A549 (cell line): Measurements from ENCODE around the gene PDE4D. TPM values are rescaled to one million over a fixed set of nuclear protein-coding genes. Genes with fewer than 3 reads are reported as not detected.

ENCODE experiments used
- ATAC-seq, 2 experiments: fragments of 200-7000 bp in 1 of 2; fragments of >200 bp in 1 of 2; cut with Nextera tagmentation in 1 of 2; cut with Tn5 transposase in 1 of 2; 3 replicates each; pipeline versions ENCODE4 v1.8.0 to v1.9.1; 2018 to 2020; ENCODE audit warnings: mild to moderate bottlenecking in 1 of 2, moderate library complexity in 1 of 2
- CTCF ChIA-PET: fragments of 300-600 bp; sonication (Branson Sonifier 250); formaldehyde crosslinking; extraction: SDS; loops from one replicate; lab custom pipeline; 2021; ENCODE audit warnings: antibody characterized with exemption, inconsistent platforms; lab: Yijun Ruan, JAX
- POLR2A ChIA-PET: fragments of 350-600 bp; formaldehyde crosslinking; extraction: SDS; loops from one replicate; lab custom pipeline; 2021; ENCODE audit warnings: antibody characterized with exemption, inconsistent platforms; lab: Yijun Ruan, JAX
- DNase-seq, 2 experiments: peaks; one replicate each; pipeline versions ENCODE4 v3.0.0 to v3.0.0-alpha.2; 2011 to 2016; ENCODE audit warnings: low read depth in 1 of 2, low spot score in 1 of 2
- FAIRE-seq: peaks from 2 replicates; lab custom pipeline; 2011; peaks lifted over from hg19 to GRCh38; lab: Jason Lieb, UNC
- H3K27ac ChIP-seq, 2 experiments: fragments of >200 bp; sonication (Bioruptor Twin); formaldehyde crosslinking; 3 replicates each; pipeline ENCODE4 v1.5.1; 2016 to 2017
- H3K4me1 ChIP-seq: fragments of >200 bp; sonication (Bioruptor Twin); formaldehyde crosslinking; 3 replicates; pipeline ENCODE4 v1.6.1; 2016
- H3K4me2 ChIP-seq: fragments of >200 bp; sonication (Bioruptor Twin); formaldehyde crosslinking; 3 replicates; pipeline ENCODE4 v1.6.1; 2016
- H3K4me3 ChIP-seq: fragments of >200 bp; sonication (Bioruptor Twin); formaldehyde crosslinking; 3 replicates; pipeline ENCODE4 v1.5.1; 2016
- H3K9me3 ChIP-seq: fragments of >200 bp; sonication (Bioruptor Twin); formaldehyde crosslinking; 3 replicates; pipeline ENCODE4 v1.6.1; 2016
- CBX2 ChIP-seq: fragments of 200-600 bp; sonication (generic); IDR thresholded peaks from 2 replicates; pipeline ENCODE4 v1.6.1; 2016; ENCODE audit warnings: low read depth, mild to moderate bottlenecking, borderline replicate concordance
- CEBPB ChIP-seq, 2 experiments: fragments of >200 bp in 1 of 2; sonication (Bioruptor Twin) in 1 of 2; formaldehyde crosslinking in 1 of 2; IDR thresholded peaks; 2 replicates each; pipeline ENCODE4 v1.6.1; 2012 to 2016
- CTCF ChIP-seq: fragments of >200 bp; sonication (Bioruptor Twin); formaldehyde crosslinking; IDR thresholded peaks from 3 replicates; pipeline ENCODE4 v1.5.1; 2016
- E2F6 ChIP-seq: IDR thresholded peaks from 2 replicates; pipeline ENCODE4 v1.6.1; 2012; ENCODE audit warnings: low read depth, borderline replicate concordance
- EHMT2 ChIP-seq: fragments of 200-600 bp; sonication (generic); IDR thresholded peaks from 2 replicates; pipeline ENCODE4 v1.6.1; 2016; ENCODE audit warnings: antibody characterized with exemption, low read depth, mild to moderate bottlenecking, moderate library complexity
- ELK1 ChIP-seq: fragments of 150-350 bp; IDR thresholded peaks from 2 replicates; pipeline ENCODE4 v1.6.1; 2014; ENCODE audit warnings: low read depth, mild to moderate bottlenecking, low read length
- FOSL2 ChIP-seq, 2 experiments: fragments of 450-650 bp in 1 of 2; fragments of >200 bp in 1 of 2; sonication (Bioruptor Twin) in 1 of 2; formaldehyde crosslinking; IDR thresholded peaks; 2 replicates each; pipeline versions ENCODE4 v1.5.0 to v1.6.1; 2016 to 2020; ENCODE audit warnings: mild to moderate bottlenecking in 1 of 2, moderate library complexity in 1 of 2
- GATA3 ChIP-seq: IDR thresholded peaks from 2 replicates; pipeline ENCODE4 v1.6.1; 2012; ENCODE audit warnings: borderline replicate concordance
- HDAC2 ChIP-seq: fragments of 200-600 bp; sonication (generic); IDR thresholded peaks from 2 replicates; pipeline ENCODE4 v1.6.1; 2016
- HEYL ChIP-seq: fragments of 250-450 bp; sonication (Bioruptor Pico); IDR thresholded peaks from 2 replicates; pipeline ENCODE4 v1.8.0; 2021; ENCODE audit warnings: mild to moderate bottlenecking, moderate library complexity
- HMGXB4 ChIP-seq: fragments of 250-450 bp; sonication (Bioruptor Pico); IDR thresholded peaks from 2 replicates; pipeline ENCODE4 v1.5.0; 2021; ENCODE audit warnings: mild to moderate bottlenecking, moderate library complexity, borderline replicate concordance
- HOXB13 ChIP-seq: fragments of 250-450 bp; sonication (Bioruptor Pico); IDR thresholded peaks from 2 replicates; pipeline ENCODE4 v1.5.0; 2020; ENCODE audit warnings: low read depth, mild to moderate bottlenecking, moderate library complexity
- JUN ChIP-seq, 2 experiments: fragments of >200 bp; sonication (Bioruptor Twin); formaldehyde crosslinking; IDR thresholded peaks; 2 replicates in 1 of 2; 3 replicates in 1 of 2; pipeline ENCODE4 v1.6.1; 2016 to 2017
- JUNB ChIP-seq: fragments of >200 bp; sonication (Bioruptor Twin); formaldehyde crosslinking; IDR thresholded peaks from 2 replicates; pipeline ENCODE4 v1.6.1; 2016
- KDM5A ChIP-seq: fragments of 200-600 bp; sonication (generic); IDR thresholded peaks from 2 replicates; pipeline ENCODE4 v1.6.1; 2016; ENCODE audit warnings: antibody characterized with exemption, mild to moderate bottlenecking
- MAFK ChIP-seq: fragments of 450-650 bp; IDR thresholded peaks from 2 replicates; pipeline ENCODE4 v1.6.1; 2014; ENCODE audit not compliant: partially characterized antibody
- MAX ChIP-seq: IDR thresholded peaks from 2 replicates; pipeline ENCODE4 v1.6.1; 2012
- POLR2AphosphoS2 ChIP-seq: conservative IDR thresholded peaks from 2 replicates; pipeline ENCODE4 v1.6.1; 2012; ENCODE audit warnings: low read length, improper control_type of control experiment, inconsistent platforms
- RAD21 ChIP-seq, 2 experiments: fragments of >200 bp in 1 of 2; sonication (Bioruptor Twin) in 1 of 2; formaldehyde crosslinking in 1 of 2; IDR thresholded peaks in 1 of 2; conservative IDR thresholded peaks in 1 of 2; 2 replicates in 1 of 2; 3 replicates in 1 of 2; pipeline ENCODE4 v1.6.1; 2012 to 2018; ENCODE audit warnings: inconsistent platforms in 1 of 2
- RARB ChIP-seq: fragments of 250-450 bp; sonication (Bioruptor Pico); IDR thresholded peaks from 2 replicates; pipeline ENCODE4 v1.8.0; 2021; ENCODE audit warnings: mild to moderate bottlenecking, moderate library complexity
- SMC3 ChIP-seq: fragments of >200 bp; sonication (Bioruptor Twin); formaldehyde crosslinking; IDR thresholded peaks from 3 replicates; pipeline ENCODE4 v1.6.1; 2018; ENCODE audit warnings: inconsistent platforms
- USF2 ChIP-seq: fragments of 450-650 bp; IDR thresholded peaks from 2 replicates; pipeline ENCODE4 v1.6.1; 2014; ENCODE audit warnings: antibody characterized with exemption
- ZC3H11A ChIP-seq: fragments of 450-650 bp; IDR thresholded peaks from 2 replicates; pipeline ENCODE4 v1.6.1; 2014; ENCODE audit warnings: antibody characterized with exemption, mild to moderate bottlenecking
- ZSCAN20 ChIP-seq: fragments of 250-450 bp; sonication (Bioruptor Pico); IDR thresholded peaks from 2 replicates; pipeline ENCODE4 v1.8.0; 2022; ENCODE audit warnings: mild to moderate bottlenecking, moderate library complexity
- WGBS: methylation state at CpG from one replicate; pipeline ENCODE4 v1.1.6; 2017; ENCODE audit errors: missing lambda C conversion rate; 5-methylcytosine and 5-hydroxymethylcytosine counted together
- polyA plus RNA-seq, 4 experiments: library from polyadenylated mRNA; depleted of rRNA in 3 of 4; stranded (reverse); fragments of >200 nt; fragmentation: RNase III in 1 of 4; extraction: RNeasy Plus Mini Kit Qiagen cat#74134 plus additional on column Dnase treatment in 1 of 4; gene quantifications; 2 replicates in 3 of 4; 3 replicates in 1 of 4; pipeline ENCODE4 v1.2.3, GENCODE V29; 2011 to 2017

PDE4D gene
- polyA plus RNA-seq, 2 of the 4 experiments (the other 2 are of a cell fraction): 74.0 to 213 TPM

- Histone ChIP-seq H3K4me3 (peak overlapping the region; percentile 37), H3K4me1 (peaks cover 93% of the 10 kb centered on the region), H3K9me3 (no peaks in the 10 kb centered on the region), H3K27ac (peak overlapping the region; percentile 79 to 83), H3K4me2 (peak overlapping the region; percentile 92)
- CTCF ChIA-PET: interaction anchor here (0.7 to 1.4 kb wide), 3 partner anchors 13 to 84 kb away, joined by 3 read pairs; no protein-coding TSS in a partner anchor
- FAIRE-seq (peak; percentile 93), ATAC-seq (peak; percentile 72 to 83), DNase-seq (peak; percentile 52 to 66)
- POLR2A ChIA-PET: interaction anchor here (0.6 to 0.8 kb wide), 2 partner anchors 32 to 36 kb away, joined by 3 read pairs; no protein-coding TSS in a partner anchor
- TF ChIP-seq SMC3: peak; percentile 23; the same call in 2 of the 3 replicates
- TF ChIP-seq CEBPB (IDR thresholded peaks at IDR 0.05): peak; percentile 22 to 27; a peak in 2 of 4 replicates
- TF ChIP-seq ZC3H11A: no peak
- no peak for TF ChIP-seq RARB (CRISPR knock-in tag)
- 0 out of 2 replicates have a peak, but pooled peaks have one; percentile 20 for TF ChIP-seq MAX
- TF ChIP-seq E2F6: no peak
- 0 out of 2 replicates have a peak, but pooled peaks have one; percentile 54 for TF ChIP-seq ZSCAN20 (CRISPR knock-in tag)
- TF ChIP-seq CTCF: no peak
- peak; percentile 26; the same call in 1 of the 2 replicates for TF ChIP-seq GATA3
- TF ChIP-seq CBX2: no peak
- TF ChIP-seq FOSL2 (IDR thresholded peaks at IDR 0.05): peak; percentile 45
- peak; percentile 62 for TF ChIP-seq FOSL2 (CRISPR knock-in tag; IDR thresholded peaks at IDR 0.05)
- TF ChIP-seq RAD21 (conservative IDR thresholded peaks at IDR 0.05 in 1 of 2, IDR thresholded peaks at IDR 0.05 in 1 of 2): 0 out of 5 replicates have a peak, but pooled peaks of 1 of the 2 experiments have one; percentile 14
- TF ChIP-seq JUN (IDR thresholded peaks at IDR 0.05): peak; percentile 23 to 66; a peak in 4 of 5 replicates
- TF ChIP-seq JUNB: peak; percentile 73
- TF ChIP-seq POLR2AphosphoS2: no peak
- under 1% methylated on average over 5 of the region's 5 CpGs for WGBS
These were observed 596.9 kb downstream of the PDE4D start for GRCh38 chr5:59296317-59297264.

- Histone ChIP-seq H3K4me2 (peak overlapping the region; percentile 92), H3K4me3 (no peak overlapping the region), H3K9me3 (no peaks in the 10 kb centered on the region), H3K27ac (peak overlapping the region; percentile 36 to 72; a peak in 4 of 6 replicates), H3K4me1 (peaks cover 87% of the 10 kb centered on the region)
- FAIRE-seq (no peak), DNase-seq (no peak), ATAC-seq (peak in 1 of 2 experiments; percentile 27; a peak in 3 of 6 replicates)
- ChIA-PET CTCF (interaction anchor here (1.0 kb wide), 1 partner anchor 73 kb away, joined by 3 read pairs; no protein-coding TSS in a partner anchor), POLR2A (no interaction called here)
- TF ChIP-seq KDM5A: no peak
- peak; percentile 6; the same call in 1 of the 2 replicates for TF ChIP-seq FOSL2 (IDR thresholded peaks at IDR 0.05)
- peak; percentile 41; the same call in 1 of the 2 replicates for TF ChIP-seq FOSL2 (CRISPR knock-in tag; IDR thresholded peaks at IDR 0.05)
- WGBS: 53% methylated on average over 4 of the region's 4 CpGs
These were observed 599.8 kb downstream of the PDE4D start for GRCh38 chr5:59293700-59294099.

- no peak for ATAC-seq
- Histone ChIP-seq H3K4me3 (no peak overlapping the region), H3K4me2 (peak overlapping the region; percentile 19), H3K4me1 (peaks cover 89% of the 10 kb centered on the region), H3K27ac (peak overlapping the region in 1 of 2 experiments; percentile 27; a peak in 2 of 6 replicates), H3K9me3 (no peaks in the 10 kb centered on the region)
- no peak for DNase-seq
- CTCF ChIA-PET: interaction anchor here (0.6 to 0.8 kb wide), 2 partner anchors 50 to 59 kb away, joined by 3 read pairs; no protein-coding TSS in a partner anchor
- POLR2A ChIA-PET: no interaction called here
- FAIRE-seq: no peak
- TF ChIP-seq CBX2: no peak
- no peak for TF ChIP-seq MAFK
- TF ChIP-seq ZC3H11A: no peak
- no peak for TF ChIP-seq USF2
- no peak for TF ChIP-seq HMGXB4 (CRISPR knock-in tag)
- TF ChIP-seq CEBPB (IDR thresholded peaks at IDR 0.05): no peak
- no peak for TF ChIP-seq FOSL2 (IDR thresholded peaks at IDR 0.05)
- TF ChIP-seq FOSL2 (CRISPR knock-in tag; IDR thresholded peaks at IDR 0.05): no peak
- TF ChIP-seq HOXB13: no peak
- no peak for TF ChIP-seq HDAC2
- no peak for TF ChIP-seq HEYL (CRISPR knock-in tag)
- no peak for TF ChIP-seq ELK1
- TF ChIP-seq EHMT2: no peak
These were observed 601.6 kb downstream of the PDE4D start for GRCh38 chr5:59291941-59292340.
